NCI-H2081 (cell line): ENCODE measurements around the gene FAM90A26.
"Not testable (repeated sequence)": the region's sequence is repeated elsewhere in the genome, so short reads cannot be mapped to it uniquely, and the experiment has no call there.

ENCODE experiments used
- DNase-seq, 2 experiments: peaks; one replicate each; lab custom pipeline; 2025; lab: John Stamatoyannopoulos, UW

The FAM90A26 gene

GRCh38 chr4:9169791-9170459 lies at the start of gene FAM90A26:
TSS of gene FAM90A26 (plus strand) at chr4:9170409. CDS start at chr4:9173173, 2,764 bp downstream.
- DNase-seq = not testable (repeated sequence)

- not testable (repeated sequence) for DNase-seq
Measured at GRCh38 chr4:9122711-9123110, 47.5 kb upstream of the FAM90A26 start.

GRCh38 chr4:9123572-9124007 lies 46.6 kb upstream of the FAM90A26 start:
- DNase-seq = peak; percentile 20 to 56

GRCh38 chr4:9125601-9126161 lies 44.5 kb upstream of the FAM90A26 start:
- DNase-seq = not testable (repeated sequence)

- DNase-seq = not testable (repeated sequence)
Measured at GRCh38 chr4:9131420-9131819, 38.8 kb upstream of the FAM90A26 start.

GRCh38 chr4:9132849-9133248 lies 37.4 kb upstream of the FAM90A26 start:
- not testable (repeated sequence) for DNase-seq

- not testable (repeated sequence) for DNase-seq
Measured at GRCh38 chr4:9134011-9134410, 36.2 kb upstream of the FAM90A26 start.

- DNase-seq = not testable (repeated sequence)
Measured at GRCh38 chr4:9134556-9134955, 35.7 kb upstream of the FAM90A26 start.

GRCh38 chr4:9141050-9141449 lies 29.2 kb upstream of the FAM90A26 start:
- not testable (repeated sequence) for DNase-seq

GRCh38 chr4:9142786-9143185 lies 27.4 kb upstream of the FAM90A26 start:
- not testable (repeated sequence) for DNase-seq

GRCh38 chr4:9143421-9144080 lies 26.7 kb upstream of the FAM90A26 start:
- DNase-seq = no peak

GRCh38 chr4:9146967-9147366 lies 23.2 kb upstream of the FAM90A26 start:
- no peak for DNase-seq

- DNase-seq = not testable (repeated sequence)
Measured at GRCh38 chr4:9147368-9147767, 22.8 kb upstream of the FAM90A26 start.

GRCh38 chr4:9148611-9149409 lies 21.4 kb upstream of the FAM90A26 start:
- DNase-seq = not testable (repeated sequence)

- not testable (repeated sequence) for DNase-seq
Measured at GRCh38 chr4:9151809-9152179, 18.4 kb upstream of the FAM90A26 start.

- peak; percentile 33 to 56 for DNase-seq
Measured at GRCh38 chr4:9152180-9153007, 17.8 kb upstream of the FAM90A26 start.

- peak; percentile 76 to 80 for DNase-seq
Measured at GRCh38 chr4:9153008-9153570, 17.1 kb upstream of the FAM90A26 start.

GRCh38 chr4:9153571-9154157 lies 16.5 kb upstream of the FAM90A26 start:
- not testable (repeated sequence) for DNase-seq

GRCh38 chr4:9155101-9155886 lies 14.9 kb upstream of the FAM90A26 start:
- DNase-seq = not testable (repeated sequence)

- not testable (repeated sequence) for DNase-seq
Measured at GRCh38 chr4:9158392-9158791, 11.8 kb upstream of the FAM90A26 start.
